Loucy (cell line): ENCODE data around the gene RBM23.

Experiments used
- H2AFZ ChIP-seq: fragments of 200-600 bp; sonication (generic); 2 replicates; pipeline ENCODE4 v1.6.0; 2016; ENCODE audit warnings: antibody characterized with exemption, mild to moderate bottlenecking, low read length, moderate library complexity
- H3F3A ChIP-seq: fragments of 200-600 bp; 2 replicates; pipeline ENCODE4 v1.6.0; 2016; ENCODE audit warnings: antibody characterized with exemption, low read depth, mild to moderate bottlenecking
- H3K27me3 ChIP-seq: fragments of 200-600 bp; sonication (generic); 2 replicates; pipeline ENCODE4 v1.6.1; 2014; ENCODE audit warnings: low read length, mild to moderate bottlenecking; ENCODE audit not compliant: insufficient read depth, poor library complexity, severe bottlenecking
- H3K36me3 ChIP-seq: fragments of 200-600 bp; sonication (generic); 2 replicates; pipeline ENCODE4 v1.6.1; 2016; ENCODE audit warnings: low read length; ENCODE audit not compliant: insufficient read depth
- H3K4me1 ChIP-seq: fragments of 200-600 bp; sonication (generic); 2 replicates; pipeline ENCODE4 v1.5.1; 2014; ENCODE audit warnings: low read length, mild to moderate bottlenecking; ENCODE audit not compliant: insufficient read depth, poor library complexity, severe bottlenecking
- H3K4me2 ChIP-seq: fragments of 200-600 bp; sonication (generic); 2 replicates; pipeline ENCODE4 v1.6.0; 2014; ENCODE audit warnings: antibody characterized with exemption, low read length, low read depth, mild to moderate bottlenecking; ENCODE audit not compliant: poor library complexity, severe bottlenecking
- H3K4me3 ChIP-seq: fragments of 200-600 bp; sonication (generic); 2 replicates; pipeline ENCODE4 v1.5.1; 2014; ENCODE audit warnings: low read length, mild to moderate bottlenecking, mixed read lengths; ENCODE audit not compliant: poor library complexity, severe bottlenecking
- H3K79me2 ChIP-seq: fragments of 200-600 bp; sonication (generic); 2 replicates; pipeline ENCODE4 v1.6.1; 2014; ENCODE audit warnings: low read length; ENCODE audit not compliant: insufficient read depth
- H3K9ac ChIP-seq: fragments of 200-600 bp; sonication (generic); 2 replicates; pipeline ENCODE4 v1.6.0; 2014; ENCODE audit warnings: mild to moderate bottlenecking, low read depth, low read length, moderate library complexity; ENCODE audit not compliant: poor library complexity, severe bottlenecking
- H3K9me2 ChIP-seq: fragments of 200-600 bp; sonication (generic); replicated peaks from 2 replicates; pipeline ENCODE4 v1.6.1; 2016; ENCODE audit warnings: low read depth, low read length, mixed read lengths
- H3K9me3 ChIP-seq: fragments of 200-600 bp; sonication (generic); 2 replicates; pipeline ENCODE4 v1.6.1; 2014; ENCODE audit warnings: mild to moderate bottlenecking, antibody characterized with exemption, low read length, low read depth; ENCODE audit not compliant: insufficient read depth
- H4K20me1 ChIP-seq: fragments of 200-600 bp; sonication (generic); 2 replicates; pipeline ENCODE4 v1.6.0; 2014; ENCODE audit warnings: antibody characterized with exemption, low read length, mild to moderate bottlenecking; ENCODE audit not compliant: insufficient read depth, poor library complexity, severe bottlenecking
- CTCF ChIP-seq: fragments of 200-600 bp; sonication (generic); conservative IDR thresholded peaks from 2 replicates; pipeline ENCODE4 v1.5.1; 2014; ENCODE audit warnings: mild to moderate bottlenecking, antibody characterized with exemption, low read length
- EZH2phosphoT487 ChIP-seq: fragments of 200-600 bp; IDR thresholded peaks from 2 replicates; pipeline ENCODE4 v1.6.1; 2018; ENCODE audit warnings: antibody characterized with exemption, mild to moderate bottlenecking, moderate library complexity, borderline replicate concordance

The RBM23 gene

GRCh38 chr14:22847661-22848341, 71.1 kb downstream of the RBM23 start:
- peaks cover 4% of the 10 kb centered on the region for H3K27me3 ChIP-seq
- H4K20me1 ChIP-seq = no peaks in the 10 kb centered on the region
- no peak overlapping the region for H2AFZ ChIP-seq
- H3F3A ChIP-seq = no peaks in the 10 kb centered on the region
- no peak overlapping the region for H3K4me2 ChIP-seq
- no peaks in the 10 kb centered on the region for H3K9me2 ChIP-seq
- H3K4me3 ChIP-seq = no peak overlapping the region
- no peaks in the 10 kb centered on the region for H3K79me2 ChIP-seq
- H3K9ac ChIP-seq = no peak overlapping the region
- no peaks in the 10 kb centered on the region for H3K9me3 ChIP-seq
- TF ChIP-seq CTCF (peak; percentile 43; the same call in 1 of the 2 replicates), EZH2phosphoT487 (no peak)
- H3K36me3 ChIP-seq = no peaks in the 10 kb centered on the region
- peaks cover 12% of the 10 kb centered on the region for H3K4me1 ChIP-seq

GRCh38 chr14:22846811-22847307, 72.1 kb downstream of the RBM23 start:
- no peaks in the 10 kb centered on the region for H3K9me3 ChIP-seq
- H3F3A ChIP-seq = no peaks in the 10 kb centered on the region
- no peak overlapping the region for H2AFZ ChIP-seq
- H3K4me2 ChIP-seq = no peak overlapping the region
- H3K9ac ChIP-seq = no peak overlapping the region
- peaks cover 12% of the 10 kb centered on the region for H3K4me1 ChIP-seq
- no peaks in the 10 kb centered on the region for H4K20me1 ChIP-seq
- peaks cover 4% of the 10 kb centered on the region for H3K27me3 ChIP-seq
- H3K9me2 ChIP-seq = no peaks in the 10 kb centered on the region
- TF ChIP-seq CTCF = no peak
- TF ChIP-seq EZH2phosphoT487 = no peak
- no peaks in the 10 kb centered on the region for H3K36me3 ChIP-seq
- no peak overlapping the region for H3K4me3 ChIP-seq
- no peaks in the 10 kb centered on the region for H3K79me2 ChIP-seq

- Histone ChIP-seq H2AFZ (no peak overlapping the region), H3K9me2 (no peaks in the 10 kb centered on the region), H4K20me1 (no peaks in the 10 kb centered on the region), H3K9me3 (no peaks in the 10 kb centered on the region), H3K79me2 (no peaks in the 10 kb centered on the region), H3F3A (no peaks in the 10 kb centered on the region), H3K9ac (no peak overlapping the region), H3K27me3 (peaks cover 4% of the 10 kb centered on the region), H3K36me3 (no peaks in the 10 kb centered on the region), H3K4me2 (no peak overlapping the region), H3K4me3 (no peak overlapping the region), H3K4me1 (peaks cover 7% of the 10 kb centered on the region)
- no peak for TF ChIP-seq EZH2phosphoT487
- no peak for TF ChIP-seq CTCF
Measured at GRCh38 chr14:22845821-22846625, 72.9 kb downstream of the RBM23 start.
